Breast epithelium (tissue), 3 donors: ENCODE results near the gene FBXW10B.

ENCODE experiments used
- POLR2A ChIP-seq: fragments of 450-650 bp; IDR thresholded peaks from one replicate; pipeline ENCODE4 v1.6.1; 2016; ENCODE audit warnings: antibody characterized with exemption, mild to moderate bottlenecking, moderate library complexity
- POLR2AphosphoS5 ChIP-seq, 3 donors: sonication (generic); formaldehyde crosslinking; IDR thresholded peaks; one replicate each; pipeline ENCODE4 v1.6.1; 2017; ENCODE audit warnings: antibody characterized with exemption in 3 of 3
- TF ChIP-seq, protein P1 (sequence below), 3 donors: fragments of 450-650 bp; IDR thresholded peaks; one replicate each; pipeline ENCODE4 v1.5.1; 2016 to 2017; ENCODE audit warnings: antibody characterized with exemption in 3 of 3, mild to moderate bottlenecking in 3 of 3, moderate library complexity in 3 of 3

DNA sequence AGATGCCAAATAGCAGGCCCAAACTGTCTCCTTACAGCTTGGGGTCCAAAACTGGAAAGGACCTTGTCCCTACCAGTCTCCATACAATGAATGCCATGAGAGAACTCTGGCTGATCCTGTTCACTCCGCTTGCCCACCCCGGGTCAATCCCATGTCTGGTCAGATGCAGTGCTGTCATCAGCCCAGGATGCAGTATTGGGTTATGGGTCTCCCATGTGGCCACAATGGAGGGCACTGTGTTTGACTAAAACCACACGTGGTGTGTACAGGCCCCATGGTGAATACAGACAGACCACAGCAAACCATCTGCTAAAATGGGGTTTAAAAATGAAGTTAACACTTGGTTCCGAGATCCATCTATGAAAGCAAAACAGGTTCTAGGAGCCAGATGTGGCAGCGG, 44.2 kb upstream of the FBXW10B start:
- TF ChIP-seq, protein P1, sequence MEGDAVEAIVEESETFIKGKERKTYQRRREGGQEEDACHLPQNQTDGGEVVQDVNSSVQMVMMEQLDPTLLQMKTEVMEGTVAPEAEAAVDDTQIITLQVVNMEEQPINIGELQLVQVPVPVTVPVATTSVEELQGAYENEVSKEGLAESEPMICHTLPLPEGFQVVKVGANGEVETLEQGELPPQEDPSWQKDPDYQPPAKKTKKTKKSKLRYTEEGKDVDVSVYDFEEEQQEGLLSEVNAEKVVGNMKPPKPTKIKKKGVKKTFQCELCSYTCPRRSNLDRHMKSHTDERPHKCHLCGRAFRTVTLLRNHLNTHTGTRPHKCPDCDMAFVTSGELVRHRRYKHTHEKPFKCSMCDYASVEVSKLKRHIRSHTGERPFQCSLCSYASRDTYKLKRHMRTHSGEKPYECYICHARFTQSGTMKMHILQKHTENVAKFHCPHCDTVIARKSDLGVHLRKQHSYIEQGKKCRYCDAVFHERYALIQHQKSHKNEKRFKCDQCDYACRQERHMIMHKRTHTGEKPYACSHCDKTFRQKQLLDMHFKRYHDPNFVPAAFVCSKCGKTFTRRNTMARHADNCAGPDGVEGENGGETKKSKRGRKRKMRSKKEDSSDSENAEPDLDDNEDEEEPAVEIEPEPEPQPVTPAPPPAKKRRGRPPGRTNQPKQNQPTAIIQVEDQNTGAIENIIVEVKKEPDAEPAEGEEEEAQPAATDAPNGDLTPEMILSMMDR (IDR thresholded peaks at IDR 0.05), result no peak
- no peak for TF ChIP-seq POLR2AphosphoS5 (IDR thresholded peaks at IDR 0.05)
- no peak for TF ChIP-seq POLR2A
